Activated naive CD4-positive, alpha-beta T cell treated with anti-CD3 and anti-CD28 coated beads, Interleukin-2, amount 50 U/mL, for 24 hours (primary cell): ENCODE measurements around the gene BST1.
"Not testable (repeated sequence)": the region's sequence is repeated elsewhere in the genome, so short reads cannot be mapped to it uniquely, and the experiment has no call there.

ENCODE experiments used
- H3K27ac Mint-ChIP-seq: one replicate; pipeline ENCODE4 v1.8.0; 2021; ENCODE audit warnings: mild to moderate bottlenecking, mixed read lengths
- H3K27me3 Mint-ChIP-seq: one replicate; pipeline ENCODE4 v1.8.0; 2021; ENCODE audit warnings: mixed read lengths
- H3K36me3 Mint-ChIP-seq: one replicate; pipeline ENCODE4 v1.8.0; 2021; ENCODE audit warnings: mixed read lengths
- H3K4me1 Mint-ChIP-seq: one replicate; pipeline ENCODE4 v1.8.0; 2021; ENCODE audit warnings: mixed read lengths
- H3K4me3 Mint-ChIP-seq: one replicate; pipeline ENCODE4 v1.8.0; 2021; ENCODE audit warnings: mild to moderate bottlenecking, mixed read lengths
- H3K9me3 Mint-ChIP-seq: one replicate; pipeline ENCODE4 v1.8.0; 2021; ENCODE audit warnings: mixed read lengths

Gene BST1

GRCh38 chr4:15742637-15743036 is 39.8 kb downstream of the BST1 start:
- Mint-ChIP-seq H3K4me3 (no peak overlapping the region), H3K27me3 (no peaks in the 10 kb centered on the region), H3K27ac (peak overlapping the region; percentile 25), H3K4me1 (peaks cover 23% of the 10 kb centered on the region), H3K36me3 (peaks cover 13% of the 10 kb centered on the region), H3K9me3 (peaks cover 15% of the 10 kb centered on the region)

- H3K27me3 Mint-ChIP-seq = no peaks in the 10 kb centered on the region
- H3K27ac Mint-ChIP-seq = no peak overlapping the region
- peaks cover 15% of the 10 kb centered on the region for H3K9me3 Mint-ChIP-seq
- peaks cover 10% of the 10 kb centered on the region for H3K4me1 Mint-ChIP-seq
- peaks cover 13% of the 10 kb centered on the region for H3K36me3 Mint-ChIP-seq
- no peak overlapping the region for H3K4me3 Mint-ChIP-seq
These were observed 41.2 kb downstream of the BST1 start for GRCh38 chr4:15744016-15744545.

- Mint-ChIP-seq H3K4me1 (peaks cover 3% of the 10 kb centered on the region), H3K9me3 (peaks cover 15% of the 10 kb centered on the region), H3K27me3 (no peaks in the 10 kb centered on the region), H3K4me3 (no peak overlapping the region), H3K36me3 (peaks cover 12% of the 10 kb centered on the region), H3K27ac (no peak overlapping the region)
These were observed 43.2 kb downstream of the BST1 start for GRCh38 chr4:15746110-15746509.

GRCh38 chr4:15749001-15749400 is 46.1 kb downstream of the BST1 start:
- Mint-ChIP-seq H3K9me3 (peaks cover 7% of the 10 kb centered on the region), H3K4me1 (peaks cover 14% of the 10 kb centered on the region), H3K36me3 (no peaks in the 10 kb centered on the region), H3K4me3 (no peak overlapping the region), H3K27ac (no peak overlapping the region), H3K27me3 (no peaks in the 10 kb centered on the region)

- Mint-ChIP-seq H3K36me3 (no peaks in the 10 kb centered on the region), H3K9me3 (peaks cover 3% of the 10 kb centered on the region), H3K27ac (peak overlapping the region; percentile 12), H3K4me3 (no peak overlapping the region), H3K27me3 (no peaks in the 10 kb centered on the region), H3K4me1 (peaks cover 34% of the 10 kb centered on the region)
These were observed 48.3 kb downstream of the BST1 start for GRCh38 chr4:15751153-15751552.

GRCh38 chr4:15753081-15753480 is 50.2 kb downstream of the BST1 start:
- peaks cover 45% of the 10 kb centered on the region for H3K4me1 Mint-ChIP-seq
- no peaks in the 10 kb centered on the region for H3K36me3 Mint-ChIP-seq
- H3K4me3 Mint-ChIP-seq = no peak overlapping the region
- H3K27me3 Mint-ChIP-seq = no peaks in the 10 kb centered on the region
- H3K9me3 Mint-ChIP-seq = no peaks in the 10 kb centered on the region
- no peak overlapping the region for H3K27ac Mint-ChIP-seq

GRCh38 chr4:15753786-15754185 is 50.9 kb downstream of the BST1 start:
- Mint-ChIP-seq H3K36me3 (no peaks in the 10 kb centered on the region), H3K4me3 (peak overlapping the region; percentile 26), H3K4me1 (peaks cover 52% of the 10 kb centered on the region), H3K27me3 (no peaks in the 10 kb centered on the region), H3K9me3 (no peaks in the 10 kb centered on the region), H3K27ac (peak overlapping the region; percentile 68)

GRCh38 chr4:15754323-15754722 is 51.5 kb downstream of the BST1 start:
- Mint-ChIP-seq H3K9me3 (no peaks in the 10 kb centered on the region), H3K4me1 (peaks cover 57% of the 10 kb centered on the region), H3K36me3 (no peaks in the 10 kb centered on the region), H3K27ac (no peak overlapping the region), H3K4me3 (peak overlapping the region; percentile 33), H3K27me3 (no peaks in the 10 kb centered on the region)

GRCh38 chr4:15755321-15756155 is 52.7 kb downstream of the BST1 start:
- H3K4me1 Mint-ChIP-seq = peaks cover 60% of the 10 kb centered on the region

GRCh38 chr4:15756361-15756861 is 53.5 kb downstream of the BST1 start:
- H3K9me3 Mint-ChIP-seq = no peaks in the 10 kb centered on the region
- H3K4me1 Mint-ChIP-seq = peaks cover 65% of the 10 kb centered on the region
- peak overlapping the region; percentile 78 for H3K4me3 Mint-ChIP-seq
- H3K27ac Mint-ChIP-seq = peak overlapping the region; percentile 91
- H3K36me3 Mint-ChIP-seq = no peaks in the 10 kb centered on the region
- no peaks in the 10 kb centered on the region for H3K27me3 Mint-ChIP-seq

More at GRCh38 chr4:15755321-15756155, 52.7 kb downstream of the BST1 start:
- H3K4me3 Mint-ChIP-seq = peak overlapping the region; percentile 78
- no peaks in the 10 kb centered on the region for H3K36me3 Mint-ChIP-seq
- no peaks in the 10 kb centered on the region for H3K9me3 Mint-ChIP-seq
- peak overlapping the region; percentile 91 for H3K27ac Mint-ChIP-seq
- no peaks in the 10 kb centered on the region for H3K27me3 Mint-ChIP-seq

GRCh38 chr4:15757054-15757453 is 54.2 kb downstream of the BST1 start:
- H3K36me3 Mint-ChIP-seq = no peaks in the 10 kb centered on the region
- no peaks in the 10 kb centered on the region for H3K27me3 Mint-ChIP-seq
- H3K9me3 Mint-ChIP-seq = no peaks in the 10 kb centered on the region
- peak overlapping the region; percentile 78 for H3K4me3 Mint-ChIP-seq
- peaks cover 66% of the 10 kb centered on the region for H3K4me1 Mint-ChIP-seq
- peak overlapping the region; percentile 89 for H3K27ac Mint-ChIP-seq

- Mint-ChIP-seq H3K36me3 (no peaks in the 10 kb centered on the region), H3K9me3 (no peaks in the 10 kb centered on the region), H3K27ac (peak overlapping the region; percentile 79), H3K4me1 (peaks cover 68% of the 10 kb centered on the region), H3K27me3 (no peaks in the 10 kb centered on the region), H3K4me3 (no peak overlapping the region)
These were observed 55.4 kb downstream of the BST1 start for GRCh38 chr4:15758294-15758693.

GRCh38 chr4:15762460-15762859 is 59.6 kb downstream of the BST1 start:
- not testable (repeated sequence) for H3K4me3 Mint-ChIP-seq, H3K27me3 Mint-ChIP-seq, H3K9me3 Mint-ChIP-seq, H3K36me3 Mint-ChIP-seq
- Mint-ChIP-seq H3K4me1 (peaks cover 57% of the 10 kb centered on the region), H3K27ac (peak overlapping the region; percentile 82)

- no peaks in the 10 kb centered on the region for H3K27me3 Mint-ChIP-seq
- peaks cover 61% of the 10 kb centered on the region for H3K4me1 Mint-ChIP-seq
- peaks cover 10% of the 10 kb centered on the region for H3K9me3 Mint-ChIP-seq
- peaks cover 4% of the 10 kb centered on the region for H3K36me3 Mint-ChIP-seq
- peak overlapping the region; percentile 83 for H3K27ac Mint-ChIP-seq
- H3K4me3 Mint-ChIP-seq = peak overlapping the region; percentile 12
These were observed 62.5 kb downstream of the BST1 start for GRCh38 chr4:15765391-15765790.

- Mint-ChIP-seq H3K4me3 (peak overlapping the region; percentile 42), H3K9me3 (peaks cover 10% of the 10 kb centered on the region), H3K4me1 (peaks cover 66% of the 10 kb centered on the region)
These were observed 63.2 kb downstream of the BST1 start for GRCh38 chr4:15765910-15766697.

More at GRCh38 chr4:15765910-15766697, 63.2 kb downstream of the BST1 start:
- peaks cover 4% of the 10 kb centered on the region for H3K36me3 Mint-ChIP-seq
- H3K27ac Mint-ChIP-seq = peak overlapping the region; percentile 83
- no peaks in the 10 kb centered on the region for H3K27me3 Mint-ChIP-seq
